Fibroblast of lung (primary cell): ENCODE measurements around the gene NR2E1. TPM values are rescaled to one million over a fixed set of nuclear protein-coding genes. Genes with fewer than 3 reads are reported as not detected.

ENCODE experiments used
- DNase-seq, 2 donors: peaks; one replicate each; pipeline versions ENCODE4 v3.0.0 to v3.0.0-alpha.2; 2010; ENCODE audit warnings: low read depth in 2 of 2
- H2AFZ ChIP-seq: 2 replicates; pipeline ENCODE4 v1.5.1; 2012; ENCODE audit warnings: low read length, control low read depth, inconsistent platforms
- H3K27ac ChIP-seq: 2 replicates; pipeline ENCODE4 v1.5.1; 2011; ENCODE audit warnings: low read length, control low read depth; ENCODE audit not compliant: insufficient read depth
- H3K27me3 ChIP-seq: 2 replicates; pipeline ENCODE4 v1.5.1; 2011; ENCODE audit warnings: mild to moderate bottlenecking, low read length; ENCODE audit not compliant: control insufficient read depth, insufficient read depth
- H3K36me3 ChIP-seq: 2 replicates; pipeline ENCODE4 v1.5.1; 2011; ENCODE audit warnings: low read length; ENCODE audit not compliant: control insufficient read depth, insufficient read depth
- H3K4me1 ChIP-seq: 2 replicates; pipeline ENCODE4 v1.5.1; 2011; ENCODE audit warnings: low read length; ENCODE audit not compliant: control insufficient read depth, insufficient read depth; ENCODE audit errors: extremely low read depth
- H3K4me2 ChIP-seq: 2 replicates; pipeline ENCODE4 v1.5.1; 2011; ENCODE audit warnings: low read length, control low read depth; ENCODE audit not compliant: insufficient read depth; ENCODE audit errors: extremely low read depth
- H3K4me3 ChIP-seq, 4 experiments: fragments of 200-600 bp in 1 of 4; sonication (generic) in 1 of 4; replicated peaks in 1 of 4; 2 replicates each; pipeline ENCODE4 v1.5.1; 2011 to 2016; ENCODE audit warnings: low read length in 4 of 4, low read depth in 3 of 4, mild to moderate bottlenecking in 3 of 4, control low read depth in 2 of 4, inconsistent platforms in 1 of 4, mixed read lengths in 1 of 4; ENCODE audit not compliant: insufficient read depth in 1 of 4; ENCODE audit errors: control extremely low read depth in 1 of 4
- H3K79me2 ChIP-seq: 2 replicates; pipeline ENCODE4 v1.5.1; 2012; ENCODE audit warnings: mild to moderate bottlenecking, low read length, inconsistent platforms; ENCODE audit not compliant: control insufficient read depth, insufficient read depth
- H3K9ac ChIP-seq: 2 replicates; pipeline ENCODE4 v1.5.1; 2011; ENCODE audit warnings: mild to moderate bottlenecking, low read length, control low read depth; ENCODE audit not compliant: insufficient read depth
- H3K9me3 ChIP-seq: 2 replicates; pipeline ENCODE4 v1.5.1; 2012; ENCODE audit warnings: low read depth, low read length; ENCODE audit not compliant: control insufficient read depth, insufficient read depth
- H4K20me1 ChIP-seq: 2 replicates; pipeline ENCODE4 v1.5.1; 2011; ENCODE audit warnings: low read length; ENCODE audit not compliant: control insufficient read depth, insufficient read depth; ENCODE audit errors: extremely low read depth
- EZH2 ChIP-seq: IDR thresholded peaks from 2 replicates; pipeline ENCODE4 v1.5.1; 2012; ENCODE audit warnings: low read length, control low read depth, mild to moderate bottlenecking; ENCODE audit errors: missing control alignments
- polyA plus RNA-seq, 2 donors: library from polyadenylated mRNA; depleted of rRNA in 1 of 2; stranded (reverse) in 1 of 2; unstranded in 1 of 2; fragments of >200 nt; gene quantifications; 2 replicates each; pipeline ENCODE4 v1.2.1, GENCODE V29; 2011 to 2012; ENCODE audit warnings: missing spikeins in 1 of 2
- total RNA-seq: library from RNA; depleted of rRNA; stranded (reverse); fragments of >200 nt; gene quantifications from 2 replicates; pipeline ENCODE4 v1.2.1, GENCODE V29; 2014
- TF ChIP-seq, protein P1 (sequence below), 2 donors: IDR thresholded peaks in 1 of 2; conservative IDR thresholded peaks in 1 of 2; 1 replicate in 1 of 2; 2 replicates in 1 of 2; pipeline ENCODE4 v1.5.1; 2011 to 2012; ENCODE audit warnings: low read length in 2 of 2, control low read depth in 1 of 2, inconsistent platforms in 1 of 2, low read depth in 1 of 2, mild to moderate bottlenecking in 1 of 2

The NR2E1 gene
- total and polyA plus RNA-seq, 2 donors (not counting 1 experiment from before 2014, with no cell fraction given), result not detected

GRCh38 chr6:108238322-108238721 lies 72.5 kb downstream of the NR2E1 start:
- H3K27me3 ChIP-seq, result no peaks in the 10 kb centered on the region
- H3K4me2 ChIP-seq, result no peak overlapping the region
- no peak overlapping the region for H3K27ac ChIP-seq
- H3K79me2 ChIP-seq, result peaks cover 14% of the 10 kb centered on the region
- DNase-seq, result no peak
- no peak overlapping the region for H3K9ac ChIP-seq
- TF ChIP-seq, protein P1, sequence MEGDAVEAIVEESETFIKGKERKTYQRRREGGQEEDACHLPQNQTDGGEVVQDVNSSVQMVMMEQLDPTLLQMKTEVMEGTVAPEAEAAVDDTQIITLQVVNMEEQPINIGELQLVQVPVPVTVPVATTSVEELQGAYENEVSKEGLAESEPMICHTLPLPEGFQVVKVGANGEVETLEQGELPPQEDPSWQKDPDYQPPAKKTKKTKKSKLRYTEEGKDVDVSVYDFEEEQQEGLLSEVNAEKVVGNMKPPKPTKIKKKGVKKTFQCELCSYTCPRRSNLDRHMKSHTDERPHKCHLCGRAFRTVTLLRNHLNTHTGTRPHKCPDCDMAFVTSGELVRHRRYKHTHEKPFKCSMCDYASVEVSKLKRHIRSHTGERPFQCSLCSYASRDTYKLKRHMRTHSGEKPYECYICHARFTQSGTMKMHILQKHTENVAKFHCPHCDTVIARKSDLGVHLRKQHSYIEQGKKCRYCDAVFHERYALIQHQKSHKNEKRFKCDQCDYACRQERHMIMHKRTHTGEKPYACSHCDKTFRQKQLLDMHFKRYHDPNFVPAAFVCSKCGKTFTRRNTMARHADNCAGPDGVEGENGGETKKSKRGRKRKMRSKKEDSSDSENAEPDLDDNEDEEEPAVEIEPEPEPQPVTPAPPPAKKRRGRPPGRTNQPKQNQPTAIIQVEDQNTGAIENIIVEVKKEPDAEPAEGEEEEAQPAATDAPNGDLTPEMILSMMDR (conservative IDR thresholded peaks at IDR 0.05 in 1 of 2, IDR thresholded peaks at IDR 0.05 in 1 of 2; ENCODE audit: low read depth in 1 of 2, low read length in 2 of 2), result no peak
- TF ChIP-seq EZH2, result no peak
- H4K20me1 ChIP-seq, result no peaks in the 10 kb centered on the region
- no peaks in the 10 kb centered on the region for H3K36me3 ChIP-seq
- no peak overlapping the region for H2AFZ ChIP-seq
- H3K4me1 ChIP-seq, result no peaks in the 10 kb centered on the region
- no peak overlapping the region for H3K4me3 ChIP-seq
- no peaks in the 10 kb centered on the region for H3K9me3 ChIP-seq

Other genes with a start within 250 kb of the NR2E1 start
- gene SEC63, start 207.8 kb upstream of the NR2E1 start, total RNA-seq, result 25.7 and 34.2 TPM in 2 replicates
- 51.8 and 82.7 TPM in 2 replicates for gene SEC63, start 207.8 kb upstream of the NR2E1 start, polyA plus RNA-seq
- 31.3 and 31.9 TPM in 2 replicates for gene OSTM1, start 91.3 kb upstream of the NR2E1 start, total RNA-seq
- gene OSTM1, start 91.3 kb upstream of the NR2E1 start, polyA plus RNA-seq, result 23.8 and 37.0 TPM in 2 replicates
- gene SNX3, start 95.0 kb downstream of the NR2E1 start, total RNA-seq, result 182 and 209 TPM in 2 replicates
- 355 and 428 TPM in 2 replicates for gene SNX3, start 95.0 kb downstream of the NR2E1 start, polyA plus RNA-seq
- gene AFG1L, start 129.0 kb downstream of the NR2E1 start, total RNA-seq, result 5.4 and 5.6 TPM in 2 replicates
- gene AFG1L, start 129.0 kb downstream of the NR2E1 start, polyA plus RNA-seq, result 1.7 and 2.4 TPM in 2 replicates